BLaER1 (cell line): ENCODE results near the gene ABHD2.
A peak's percentile ranks its signal among the peaks of the same experiment; 100 is the strongest.
"Not testable (repeated sequence)": the region's sequence is repeated elsewhere in the genome, so short reads cannot be mapped to it uniquely, and the experiment has no call there.

Experiments
- H3K27ac ChIP-seq: shearing (Covaris generic); formaldehyde crosslinking; 2 replicates; pipeline ENCODE4 v1.8.1; 2022
- H3K27me3 ChIP-seq: shearing (Covaris generic); formaldehyde crosslinking; 2 replicates; pipeline ENCODE4 v1.8.1; 2022
- H3K36me3 ChIP-seq: shearing (Covaris generic); formaldehyde crosslinking; 2 replicates; pipeline ENCODE4 v1.8.1; 2022
- H3K4me1 ChIP-seq: shearing (Covaris generic); formaldehyde crosslinking; 2 replicates; pipeline ENCODE4 v1.8.1; 2022
- H3K4me2 ChIP-seq: shearing (Covaris generic); formaldehyde crosslinking; 2 replicates; pipeline ENCODE4 v1.8.1; 2022
- H3K4me3 ChIP-seq: shearing (Covaris generic); formaldehyde crosslinking; 2 replicates; pipeline ENCODE4 v1.8.1; 2022
- H3K9ac ChIP-seq: shearing (Covaris generic); formaldehyde crosslinking; 2 replicates; pipeline ENCODE4 v1.8.1; 2022
- H3K9me3 ChIP-seq: shearing (Covaris generic); formaldehyde crosslinking; 2 replicates; pipeline ENCODE4 v1.8.1; 2022
- H4K20me1 ChIP-seq: shearing (Covaris generic); formaldehyde crosslinking; 2 replicates; pipeline ENCODE4 v1.8.1; 2022
- Cebpa-rat ChIP-seq: shearing (Covaris generic); IDR thresholded peaks from 2 replicates; pipeline ENCODE4 v1.8.1; 2022

Gene ABHD2

DNA sequence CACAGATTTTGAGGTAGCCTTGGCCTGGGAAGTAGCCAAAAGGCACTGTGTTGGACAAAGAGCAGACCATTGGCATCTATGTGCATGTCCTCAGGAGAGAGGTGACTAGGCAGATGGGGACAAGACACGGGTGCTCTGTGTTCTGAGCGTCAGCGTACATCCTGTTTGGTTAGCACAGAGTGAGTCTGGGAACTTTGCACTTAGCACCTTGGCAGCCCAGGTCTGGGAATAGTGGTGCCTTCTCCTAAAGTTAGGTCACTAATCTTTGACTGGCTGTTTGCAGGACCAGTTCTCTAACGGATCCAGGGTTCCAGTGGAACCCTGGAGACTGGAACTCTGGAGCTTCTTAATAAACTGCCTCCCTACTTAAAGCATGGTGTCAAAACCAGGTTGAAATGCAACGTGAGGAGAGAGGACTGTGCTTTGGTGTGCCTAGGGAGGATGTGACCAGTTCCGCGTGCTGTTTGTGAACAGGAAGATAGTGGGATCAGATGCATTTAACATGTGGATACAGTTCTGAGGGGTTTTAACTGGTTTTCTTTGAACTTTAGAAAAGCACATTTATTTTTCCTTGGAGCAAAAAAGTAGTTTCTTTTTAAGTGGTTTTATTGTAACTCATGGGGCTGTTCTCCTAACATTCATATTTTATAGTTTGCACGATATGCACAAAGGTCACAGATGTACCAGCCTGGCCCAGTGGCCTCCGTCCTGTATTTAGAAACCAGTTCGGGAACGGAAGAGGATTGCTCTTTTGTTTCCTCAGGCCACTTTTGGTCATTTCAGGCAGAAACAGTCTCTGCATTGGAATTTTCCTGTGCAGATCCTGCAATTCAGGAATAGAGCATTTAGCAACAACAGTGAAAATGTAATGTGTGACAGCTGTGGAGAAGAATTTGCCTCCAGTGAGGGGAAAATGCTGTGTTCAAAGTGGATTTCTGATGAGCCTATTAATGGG, 48.8 kb downstream of the ABHD2 start:
- Histone ChIP-seq H3K4me1 (peaks cover 47% of the 10 kb centered on the region), H3K4me3 (no peak overlapping the region), H3K27me3 (no peaks in the 10 kb centered on the region), H3K36me3 (peaks cover 30% of the 10 kb centered on the region), H4K20me1 (no peaks in the 10 kb centered on the region), H3K27ac (no peak overlapping the region), H3K4me2 (no peak overlapping the region), H3K9me3 (no peaks in the 10 kb centered on the region), H3K9ac (no peak overlapping the region)
- no peak for TF ChIP-seq Cebpa-rat

DNA sequence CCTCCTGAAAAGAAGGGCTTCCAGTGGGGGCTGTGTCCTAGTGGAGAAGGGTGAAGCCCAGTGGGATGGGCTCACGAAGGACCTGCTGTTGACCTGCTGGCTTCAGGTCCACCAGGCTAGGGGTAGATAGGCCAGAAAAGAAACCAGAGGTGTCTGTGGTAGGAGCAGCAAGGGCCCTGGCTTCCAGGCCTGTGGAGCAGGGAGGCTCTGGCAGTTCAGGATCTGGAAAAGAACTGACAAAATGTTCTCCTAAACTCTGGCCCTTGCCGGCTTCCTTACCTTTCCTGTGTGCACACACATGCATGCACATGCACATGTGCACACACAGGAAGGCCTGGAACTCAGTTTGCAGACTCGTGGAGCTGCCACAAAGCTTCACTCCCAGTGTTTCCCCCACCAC, 49.7 kb downstream of the ABHD2 start:
- Histone ChIP-seq H3K27ac (no peak overlapping the region), H3K9ac (no peak overlapping the region), H3K4me3 (no peak overlapping the region), H3K9me3 (no peaks in the 10 kb centered on the region), H3K4me2 (no peak overlapping the region), H3K36me3 (peaks cover 35% of the 10 kb centered on the region), H3K27me3 (no peaks in the 10 kb centered on the region), H4K20me1 (no peaks in the 10 kb centered on the region), H3K4me1 (peaks cover 46% of the 10 kb centered on the region)
- TF ChIP-seq Cebpa-rat = no peak

DNA sequence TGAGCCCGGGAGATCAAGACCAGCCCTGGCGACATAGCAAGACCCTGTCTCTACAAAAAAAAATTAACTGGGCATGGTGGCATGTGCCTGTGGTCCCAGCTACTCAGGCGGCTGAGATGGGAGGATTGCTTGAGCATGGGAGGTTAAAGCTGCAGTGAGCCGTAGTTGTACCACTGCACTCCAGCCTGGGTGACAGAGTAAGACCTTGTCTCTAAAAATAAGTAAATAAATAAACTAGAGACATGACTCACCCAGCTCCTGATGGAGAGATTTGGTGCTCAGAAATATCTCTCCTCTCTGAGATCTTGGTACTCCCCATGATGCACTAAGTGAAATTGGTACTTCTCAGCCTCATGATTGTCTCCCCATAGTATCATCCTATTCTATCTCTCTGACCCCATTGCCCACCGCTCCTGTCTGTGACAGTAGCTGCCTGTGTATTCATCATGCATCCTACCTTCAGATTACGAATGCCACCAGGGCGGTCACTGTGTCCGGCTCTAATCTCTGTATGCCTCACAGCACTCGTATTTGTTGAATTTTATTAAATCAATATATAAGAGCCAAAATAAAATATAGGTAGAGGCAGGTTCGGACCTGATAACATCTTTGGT, 50.9 kb downstream of the ABHD2 start:
- H3K36me3 ChIP-seq = peaks cover 35% of the 10 kb centered on the region
- no peak overlapping the region for H3K9ac ChIP-seq
- H3K4me1 ChIP-seq = peaks cover 52% of the 10 kb centered on the region
- H4K20me1 ChIP-seq = no peaks in the 10 kb centered on the region
- H3K9me3 ChIP-seq = no peaks in the 10 kb centered on the region
- no peak overlapping the region for H3K4me3 ChIP-seq
- TF ChIP-seq Cebpa-rat = no peak
- no peak overlapping the region for H3K4me2 ChIP-seq
- H3K27ac ChIP-seq = no peak overlapping the region; the same call in 1 of the 2 replicates
- no peaks in the 10 kb centered on the region for H3K27me3 ChIP-seq

DNA sequence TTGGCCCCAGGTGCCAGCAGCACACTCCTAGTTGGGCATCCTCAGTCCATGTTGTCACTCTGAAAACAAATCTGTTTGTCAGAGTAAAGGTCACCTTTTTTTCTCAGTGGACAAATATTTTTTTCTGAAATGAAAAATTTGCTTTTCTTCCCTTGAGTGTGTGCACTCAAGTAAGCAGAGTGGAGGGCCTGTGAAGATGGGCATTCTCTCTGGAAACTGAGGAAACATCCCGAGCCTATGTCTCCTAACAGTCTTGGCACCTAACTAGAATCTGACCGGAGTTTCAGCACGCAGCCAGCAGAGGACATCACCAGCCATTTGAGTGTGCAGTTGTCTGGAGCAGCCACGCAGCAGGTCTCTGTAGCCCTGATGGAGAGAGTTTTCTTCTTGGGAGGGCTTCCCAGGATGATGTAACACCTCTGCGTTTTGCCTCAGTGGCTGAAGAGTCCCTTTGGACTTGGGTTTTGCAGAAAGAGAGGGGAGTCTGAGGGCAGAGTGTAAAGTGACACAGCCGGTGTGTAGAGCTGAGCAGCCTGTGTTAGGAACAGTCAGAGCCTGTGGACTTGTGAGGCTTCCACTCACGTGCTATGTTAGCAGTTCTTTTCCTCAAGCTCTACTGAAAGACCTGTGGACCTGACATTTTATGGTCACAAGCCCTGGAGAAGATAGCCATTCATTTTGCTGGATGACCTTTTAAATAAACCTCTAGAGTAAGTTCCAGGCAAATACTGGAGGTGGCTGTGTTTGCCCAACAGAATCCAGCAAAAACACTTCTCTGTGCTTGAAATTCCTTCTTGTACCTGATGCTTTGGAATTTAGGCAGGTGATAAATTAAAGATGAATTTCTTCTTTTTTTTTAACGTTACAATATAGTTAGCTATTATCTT, 51.6 kb downstream of the ABHD2 start:
- TF ChIP-seq Cebpa-rat = no peak
- Histone ChIP-seq H3K9me3 (no peaks in the 10 kb centered on the region; the same call in 1 of the 2 replicates), H3K4me3 (no peak overlapping the region), H3K36me3 (peaks cover 40% of the 10 kb centered on the region), H4K20me1 (no peaks in the 10 kb centered on the region), H3K4me1 (peaks cover 57% of the 10 kb centered on the region), H3K9ac (peak overlapping the region; percentile 40; the same call in 1 of the 2 replicates), H3K27me3 (no peaks in the 10 kb centered on the region), H3K27ac (peak overlapping the region; percentile 62), H3K4me2 (peak overlapping the region; percentile 56)

DNA sequence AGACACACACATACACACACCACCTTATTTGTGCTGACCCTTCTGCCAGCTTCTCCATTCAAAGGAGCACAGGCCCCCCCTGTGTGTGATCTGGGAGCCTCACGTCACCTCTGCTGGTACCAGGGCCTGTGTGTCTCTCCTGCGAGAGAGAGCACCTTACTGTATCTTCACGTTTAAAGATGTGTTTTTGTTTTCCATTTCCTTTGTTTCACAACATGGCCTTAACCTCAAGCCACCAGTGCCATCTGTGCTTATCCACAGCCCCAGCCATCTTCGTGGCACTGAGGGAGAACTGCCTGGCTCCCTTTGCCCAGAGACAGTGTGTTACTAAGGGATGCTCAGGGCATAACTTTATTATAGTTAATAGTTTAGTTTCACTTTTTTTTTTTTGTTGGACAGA, 52.3 kb downstream of the ABHD2 start:
- Histone ChIP-seq H3K9me3 (no peaks in the 10 kb centered on the region; the same call in 1 of the 2 replicates), H3K36me3 (peaks cover 45% of the 10 kb centered on the region), H3K4me1 (peaks cover 57% of the 10 kb centered on the region), H4K20me1 (no peaks in the 10 kb centered on the region), H3K4me3 (no peak overlapping the region), H3K27me3 (no peaks in the 10 kb centered on the region), H3K27ac (peak overlapping the region; percentile 62), H3K4me2 (peak overlapping the region; percentile 56), H3K9ac (peak overlapping the region; percentile 40; the same call in 1 of the 2 replicates)
- no peak for TF ChIP-seq Cebpa-rat

DNA sequence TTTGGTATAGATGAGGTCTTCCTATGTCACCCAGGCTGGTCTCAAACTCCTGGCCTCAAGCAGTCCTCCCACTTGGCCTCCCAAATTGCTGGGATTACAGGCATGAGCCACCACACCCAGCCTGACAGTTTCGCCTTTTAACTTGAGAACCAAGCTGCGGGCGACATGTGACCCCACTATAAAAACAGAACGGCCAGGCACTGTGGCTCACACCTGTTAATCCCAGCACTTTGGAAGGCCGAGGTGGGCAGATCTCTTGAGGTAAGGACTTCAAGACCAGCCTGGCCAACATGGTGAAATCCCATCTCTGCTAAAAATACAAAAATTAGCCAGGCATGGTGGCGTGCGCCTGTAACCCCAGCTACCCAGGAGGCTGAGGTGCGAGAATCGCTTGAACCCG, 52.9 kb downstream of the ABHD2 start:
- H4K20me1 ChIP-seq, H3K9me3 ChIP-seq, H3K4me3 ChIP-seq, H3K27me3 ChIP-seq, H3K9ac ChIP-seq: not testable (repeated sequence)
- H3K27ac ChIP-seq = peak overlapping the region; percentile 62; the same call in 1 of the 2 replicates
- peak overlapping the region; percentile 56 for H3K4me2 ChIP-seq
- peaks cover 44% of the 10 kb centered on the region for H3K36me3 ChIP-seq
- H3K4me1 ChIP-seq = peaks cover 57% of the 10 kb centered on the region

DNA sequence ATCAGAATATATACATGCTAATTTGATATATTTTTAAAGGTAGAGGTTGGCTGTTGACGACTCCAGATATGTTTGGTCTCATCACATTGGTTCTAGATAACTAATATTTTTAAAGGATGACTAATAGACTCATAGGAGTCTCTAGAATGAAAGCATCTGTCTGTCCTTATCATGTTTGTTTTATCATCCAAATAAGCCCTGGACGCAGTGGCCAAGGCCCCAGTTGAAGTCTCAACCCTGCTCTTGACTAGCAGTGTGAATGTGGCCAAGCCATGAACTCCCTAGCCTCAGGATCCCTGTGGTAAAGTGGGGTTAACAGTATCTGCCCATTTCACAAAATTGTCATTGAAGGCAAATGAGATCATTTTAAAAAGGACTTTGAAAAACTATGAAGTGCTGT, 53.6 kb downstream of the ABHD2 start:
- Histone ChIP-seq H3K4me2 (no peak overlapping the region), H3K27me3 (no peaks in the 10 kb centered on the region), H3K9me3 (no peaks in the 10 kb centered on the region; the same call in 1 of the 2 replicates), H3K4me3 (no peak overlapping the region), H3K4me1 (peaks cover 53% of the 10 kb centered on the region), H3K9ac (no peak overlapping the region), H3K36me3 (peaks cover 36% of the 10 kb centered on the region), H4K20me1 (no peaks in the 10 kb centered on the region), H3K27ac (no peak overlapping the region)
- no peak for TF ChIP-seq Cebpa-rat

DNA sequence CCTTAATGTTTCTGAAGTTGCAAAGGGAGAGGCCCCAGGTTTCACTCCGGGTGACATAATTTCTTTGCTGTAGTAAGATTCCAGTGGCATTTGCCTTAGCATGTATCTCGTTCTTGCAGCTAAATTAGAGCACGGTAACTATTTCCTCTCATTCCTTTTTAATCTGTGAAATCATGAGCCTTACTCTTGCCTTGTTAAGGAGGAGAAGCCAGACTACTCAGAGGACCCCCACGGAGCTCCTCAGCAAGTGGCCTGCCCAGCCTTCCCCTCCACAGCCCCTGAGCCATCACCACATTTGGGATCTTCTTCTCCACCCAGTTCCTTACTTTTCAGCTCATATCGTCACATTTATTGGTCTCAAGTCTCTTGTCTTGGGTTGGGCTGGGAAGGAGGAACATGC, 54.2 kb downstream of the ABHD2 start:
- Histone ChIP-seq H3K9ac (no peak overlapping the region), H3K27ac (peak overlapping the region; percentile 41; the same call in 1 of the 2 replicates), H3K36me3 (peaks cover 31% of the 10 kb centered on the region), H4K20me1 (no peaks in the 10 kb centered on the region), H3K4me2 (no peak overlapping the region), H3K4me3 (no peak overlapping the region), H3K9me3 (no peaks in the 10 kb centered on the region; the same call in 1 of the 2 replicates), H3K4me1 (peaks cover 49% of the 10 kb centered on the region), H3K27me3 (no peaks in the 10 kb centered on the region)
- TF ChIP-seq Cebpa-rat = no peak

DNA sequence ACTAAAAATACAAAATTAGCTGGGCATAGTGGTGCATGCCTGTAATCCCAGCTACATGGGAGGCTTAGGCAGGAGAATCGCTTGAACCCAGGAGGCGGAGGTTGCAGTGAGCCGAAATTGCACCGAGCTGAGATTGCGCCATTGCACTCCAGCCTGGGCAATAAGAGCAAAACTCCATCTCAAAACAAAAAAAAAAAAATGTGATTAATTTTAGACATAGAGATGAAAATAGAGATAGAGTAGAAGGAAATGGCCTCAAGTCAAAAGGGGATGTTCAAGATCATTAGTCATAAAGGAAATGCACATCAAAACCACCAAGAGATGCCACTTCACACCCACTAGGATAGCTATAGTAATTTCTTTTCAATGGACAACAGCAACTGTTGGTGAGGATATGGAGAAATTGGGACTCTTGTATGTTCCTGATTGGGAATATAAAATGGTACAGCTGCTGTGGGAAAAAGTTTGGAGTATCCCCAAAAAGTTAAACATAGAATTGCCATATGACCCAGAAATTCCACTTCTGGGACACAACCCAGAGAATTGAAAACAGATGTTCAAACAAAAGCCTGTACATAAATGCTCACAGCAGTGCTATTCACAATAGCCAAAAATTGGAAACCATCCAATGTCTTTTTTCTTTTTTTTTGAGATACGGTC, 55.4 kb downstream of the ABHD2 start:
- Histone ChIP-seq H3K9ac (no peak overlapping the region), H3K36me3 (peaks cover 35% of the 10 kb centered on the region), H3K27ac (peak overlapping the region; percentile 44; the same call in 1 of the 2 replicates), H3K4me2 (peak overlapping the region; percentile 62), H3K27me3 (no peaks in the 10 kb centered on the region), H3K4me3 (no peak overlapping the region), H3K4me1 (peaks cover 49% of the 10 kb centered on the region), H4K20me1 (no peaks in the 10 kb centered on the region), H3K9me3 (no peaks in the 10 kb centered on the region; the same call in 1 of the 2 replicates)
- no peak for TF ChIP-seq Cebpa-rat
